Measurements from ENCODE around the gene ATP6V1E1. TPM values are rescaled to one million over a fixed set of nuclear protein-coding genes. Genes with fewer than 3 reads are reported as not detected.

ATP6V1E1 gene
- 122 and 133 TPM in 2 replicates for total RNA-seq

DNA sequence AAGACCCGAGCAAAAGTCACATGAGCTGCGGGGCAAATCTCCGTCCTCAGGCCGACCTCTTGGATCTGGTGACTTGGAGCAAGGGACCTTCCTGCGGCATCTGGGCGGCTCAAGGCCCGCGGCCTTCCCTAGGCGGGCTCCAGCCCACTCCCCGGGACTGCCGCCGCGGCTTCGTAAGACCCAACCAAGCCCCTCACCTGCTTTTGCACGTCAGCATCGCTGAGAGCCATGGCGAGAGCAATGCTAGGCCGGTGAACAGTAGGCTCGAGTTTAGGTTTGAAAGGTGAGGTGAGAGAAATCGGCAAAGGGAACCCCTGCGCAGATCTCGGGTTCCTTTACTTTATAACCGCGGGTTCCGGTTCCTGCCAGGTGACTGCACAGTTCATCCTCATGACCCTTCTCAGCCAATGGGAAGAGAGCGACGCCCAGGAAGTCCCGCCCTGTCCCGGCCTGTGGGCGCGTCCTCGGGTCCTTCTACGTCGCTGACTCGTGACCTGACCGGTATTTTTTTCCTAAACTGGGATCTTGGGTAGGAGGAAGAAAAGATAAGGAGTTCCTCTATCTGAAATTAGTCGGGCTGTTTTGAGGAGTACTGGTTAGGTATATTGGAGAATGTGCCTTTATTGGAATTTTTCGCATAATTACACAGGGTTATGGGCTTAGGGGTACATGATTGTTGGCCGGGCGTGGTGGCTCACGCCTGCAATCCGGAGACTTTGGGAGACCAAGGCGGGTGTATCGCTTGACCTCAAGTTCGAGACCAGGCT is at the start of gene ATP6V1E1:
Gene ATP6V1E1 (minus strand): TSS at position 344 of the 767 bp plus-strand sequence. CDS start 114 bp downstream, at position 230.

DNA sequence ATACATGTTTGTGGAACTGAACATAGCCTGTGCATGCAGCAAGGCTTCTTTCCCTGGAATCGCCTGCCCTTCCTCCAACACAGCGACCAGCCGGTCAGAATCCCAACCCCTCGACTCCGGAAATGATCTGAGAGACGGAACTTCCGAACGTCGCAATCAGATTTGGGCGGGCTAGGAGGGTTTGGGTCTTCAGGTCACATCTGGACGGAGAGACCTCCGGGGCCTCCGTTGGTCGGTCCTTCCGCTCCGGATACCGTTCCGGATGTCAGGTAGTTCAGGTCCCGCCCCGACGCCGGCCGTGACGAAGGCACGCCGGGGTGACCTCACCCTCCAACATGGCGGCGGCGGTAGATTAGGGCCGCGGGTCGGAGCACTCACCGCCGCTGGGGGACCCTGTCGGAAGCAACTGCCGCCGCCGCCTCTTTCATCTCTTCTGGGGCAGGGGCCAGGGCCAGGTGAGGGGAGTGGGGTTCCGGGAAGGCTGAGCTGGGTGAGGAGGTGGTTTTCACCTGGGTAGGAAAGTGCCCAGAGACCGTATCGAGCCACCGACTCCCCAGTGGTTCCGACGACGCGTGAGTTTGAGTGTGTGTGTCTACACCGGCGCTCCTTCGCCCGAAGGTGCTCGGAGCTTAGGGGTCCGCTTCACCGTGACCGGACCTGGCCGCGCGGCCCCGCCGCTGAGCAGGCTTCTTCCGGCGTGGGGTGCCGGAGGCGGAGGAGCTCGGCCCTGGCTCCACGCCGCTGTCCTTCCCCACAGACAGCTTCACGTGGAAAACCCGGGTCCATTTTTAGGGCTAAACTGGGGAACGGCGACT is 10.1 kb upstream of the ATP6V1E1 start, which contains the start of gene BCL2L13:
Gene BCL2L13 (plus strand): TSS at position 326 of the 815 bp plus-strand sequence. CDS start 16,955 bp downstream, outside the sequence.

DNA sequence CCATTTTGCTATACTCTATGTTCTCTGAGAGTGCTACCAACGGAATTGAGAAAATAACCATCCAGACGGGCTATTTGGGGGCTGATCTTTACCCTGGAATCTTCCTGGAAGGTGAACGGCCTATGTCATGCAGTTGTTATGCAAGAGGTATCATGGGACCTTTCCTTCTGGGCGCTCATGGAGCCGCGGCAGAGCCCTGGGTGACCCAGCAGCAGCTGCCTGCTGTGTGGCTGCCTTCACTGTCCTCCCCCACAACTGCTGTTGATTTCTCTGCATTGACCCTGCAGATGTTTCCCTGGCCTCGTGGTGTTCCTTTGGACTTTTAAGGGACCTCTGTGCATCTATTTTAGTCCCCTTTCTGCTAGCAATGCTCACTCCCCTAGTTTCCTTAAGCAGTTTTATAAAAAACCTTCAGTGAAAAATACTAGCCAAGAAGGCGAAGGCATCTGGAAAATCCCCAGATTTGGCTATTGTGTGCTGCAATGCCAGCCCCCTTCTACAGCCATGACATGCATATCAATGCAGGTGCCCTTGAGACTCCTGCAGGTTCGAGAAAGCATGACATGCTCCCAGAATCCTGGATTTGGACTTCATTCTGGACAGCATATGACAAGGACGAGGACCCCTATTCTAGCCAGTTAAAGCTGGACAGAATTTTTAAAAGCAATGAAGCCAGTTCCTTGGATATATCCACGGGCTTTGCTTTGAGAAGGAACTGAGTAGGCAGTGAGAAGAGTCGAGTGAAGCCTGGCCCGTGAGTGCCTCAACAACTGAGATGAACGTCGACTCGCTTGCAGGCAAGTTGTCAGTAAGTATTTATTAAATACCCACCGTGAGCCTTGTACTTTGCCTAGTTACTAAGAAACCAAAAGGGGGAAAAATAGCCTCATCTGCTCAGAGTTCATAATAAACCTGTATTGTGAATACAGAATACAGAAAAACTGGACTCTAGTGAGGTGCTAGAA is 65.4 kb downstream of the ATP6V1E1 start, which contains the start of gene SLC25A18:
Gene SLC25A18 (plus strand): TSS at position 593 of the 965 bp plus-strand sequence. CDS start 16,447 bp downstream, outside the sequence.

Other genes starting within 250 kb of the ATP6V1E1 start
- gene SLC25A18, start 65.3 kb downstream of the ATP6V1E1 start, total RNA-seq, result not detected in 2 replicates
- 56.3 and 83.0 TPM in 2 replicates for gene BCL2L13, start 10.0 kb upstream of the ATP6V1E1 start, total RNA-seq
- gene BID, start 145.7 kb upstream of the ATP6V1E1 start, total RNA-seq, result 53.9 TPM in 2 replicates